ENCODE data around the gene CTNNA2.

The CTNNA2 gene

GRCh38 chr2:80496775-80497174 lies 983.9 kb downstream of the CTNNA2 start:
- H3K4me3 ChIP-seq (ENCODE audit: low read length): no peak overlapping the region
- DNase-seq (ENCODE audit: low read depth, low spot score): no peak

- no peak overlapping the region for H3K4me3 ChIP-seq (ENCODE audit: low read length)
- DNase-seq (ENCODE audit: low read depth, low spot score): peak; percentile 25
These were observed 986.2 kb downstream of the CTNNA2 start for GRCh38 chr2:80499095-80499494.

GRCh38 chr2:80501874-80502624 lies 989.2 kb downstream of the CTNNA2 start:
- DNase-seq (ENCODE audit: low read depth, low spot score): no peak
- H3K4me3 ChIP-seq (ENCODE audit: low read length): no peak overlapping the region

- H3K4me3 ChIP-seq (ENCODE audit: low read length): no peak overlapping the region
- DNase-seq (ENCODE audit: low read depth, low spot score): no peak
These were observed 993.7 kb downstream of the CTNNA2 start for GRCh38 chr2:80506563-80506962.

- no peak overlapping the region for H3K4me3 ChIP-seq (ENCODE audit: low read length)
- no peak for DNase-seq (ENCODE audit: low read depth, low spot score)
These were observed 997.9 kb downstream of the CTNNA2 start for GRCh38 chr2:80510716-80511115.

- DNase-seq (ENCODE audit: low read depth, low spot score): no peak
- no peak overlapping the region for H3K4me3 ChIP-seq (ENCODE audit: low read length)
These were observed 1003.1 kb downstream of the CTNNA2 start for GRCh38 chr2:80515964-80516363.

GRCh38 chr2:80517316-80517715 lies 1004.5 kb downstream of the CTNNA2 start:
- no peak overlapping the region for H3K4me3 ChIP-seq (ENCODE audit: low read length)
- no peak for DNase-seq (ENCODE audit: low read depth, low spot score)

DNA sequence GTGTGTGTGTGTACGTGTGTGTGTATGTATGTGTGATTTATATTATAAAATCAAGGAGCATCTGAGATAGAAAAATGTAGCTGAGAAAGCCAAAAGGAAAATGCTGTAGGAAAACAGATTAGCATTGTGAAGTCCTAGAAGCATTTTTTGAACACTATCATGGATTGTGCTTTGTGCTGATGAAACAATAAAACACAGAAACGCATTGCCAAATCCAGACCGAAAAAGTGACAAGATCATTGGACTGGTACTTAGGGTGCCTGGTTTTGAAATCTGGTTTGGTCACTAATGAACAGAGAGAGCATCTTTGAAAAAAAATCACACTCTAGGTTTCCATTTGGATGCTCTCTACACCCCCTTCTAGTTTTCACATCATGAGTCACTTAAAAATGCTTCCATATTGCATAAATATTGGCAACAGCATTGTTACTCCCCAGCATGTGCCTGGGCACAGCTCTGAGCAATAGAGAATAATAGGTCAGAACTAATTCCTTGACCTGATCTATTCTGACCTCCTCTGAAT lies 1006.3 kb downstream of the CTNNA2 start:
- DNase-seq (ENCODE audit: low read depth, low spot score): no peak
- H3K4me3 ChIP-seq (ENCODE audit: low read length): no peak overlapping the region

DNA sequence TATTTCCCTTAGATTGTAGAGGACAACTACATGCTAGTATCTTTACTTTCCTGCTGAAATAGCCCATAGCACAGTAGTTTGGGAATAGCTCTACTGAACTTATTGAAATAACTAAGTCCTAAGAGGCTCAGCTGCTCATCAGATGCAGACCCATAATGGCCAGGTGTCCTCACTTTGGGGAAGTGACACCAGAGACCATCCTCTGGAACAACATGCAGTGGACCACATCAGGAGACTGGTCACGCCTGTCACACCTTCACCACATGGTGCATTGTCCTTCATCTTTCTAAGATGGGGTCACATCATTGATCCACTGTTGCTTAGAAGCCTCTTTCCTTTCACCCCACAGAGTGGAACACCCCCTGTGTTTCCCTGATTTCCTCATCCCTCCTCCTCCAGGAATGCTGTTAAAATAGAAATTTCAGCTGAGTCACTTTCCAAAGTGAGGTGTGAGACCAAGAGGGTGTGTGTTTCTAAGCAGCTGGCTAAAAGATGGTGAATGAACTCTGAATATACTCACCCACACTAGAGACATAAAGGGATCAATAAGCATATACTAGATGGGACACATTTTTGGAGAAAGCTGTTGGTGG lies 1006.9 kb downstream of the CTNNA2 start:
- no peak for DNase-seq (ENCODE audit: low read depth, low spot score)
- H3K4me3 ChIP-seq (ENCODE audit: low read length): no peak overlapping the region

DNA sequence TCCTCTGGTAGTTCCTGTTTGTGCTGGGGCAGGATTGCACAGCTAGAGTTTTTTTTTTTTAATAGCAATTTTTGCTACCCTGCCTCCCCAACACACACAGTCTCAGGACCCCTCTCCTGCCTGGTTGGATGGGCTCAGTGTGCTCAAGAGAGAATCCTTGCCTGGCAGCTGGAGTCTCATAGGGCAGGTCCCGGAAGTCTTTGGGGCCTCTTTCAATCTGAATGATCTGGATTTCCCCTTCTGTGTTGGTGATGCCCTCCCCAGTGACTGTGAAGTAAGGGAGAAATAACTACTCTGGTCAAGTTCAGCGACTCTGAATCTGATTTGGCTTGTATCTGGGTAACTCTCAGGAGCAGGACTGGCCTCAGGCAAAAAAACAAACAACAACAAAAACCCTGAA lies 1012.3 kb downstream of the CTNNA2 start:
- no peak for DNase-seq (ENCODE audit: low read depth, low spot score)
- no peak overlapping the region for H3K4me3 ChIP-seq (ENCODE audit: low read length)

DNA sequence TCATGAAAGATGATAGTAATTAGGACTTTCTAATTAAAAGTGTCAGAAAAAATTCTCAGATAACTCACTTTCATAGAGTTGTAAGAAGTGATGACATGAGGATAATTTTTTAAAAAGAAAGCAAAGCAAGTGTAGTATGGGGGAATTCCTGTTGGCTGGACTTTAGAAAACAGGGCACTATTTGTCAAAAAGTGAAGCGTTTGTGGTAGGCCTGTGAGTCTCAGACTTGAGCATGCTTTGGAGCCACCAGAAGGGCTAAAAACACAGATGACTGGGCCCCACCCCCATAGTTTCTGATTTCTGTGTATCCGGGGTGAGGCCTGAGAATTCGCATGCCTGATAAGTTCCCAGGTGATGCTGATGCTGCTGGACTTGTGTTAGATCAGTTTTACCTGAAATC lies 1014.3 kb downstream of the CTNNA2 start:
- H3K4me3 ChIP-seq (ENCODE audit: low read length): no peak overlapping the region
- no peak for DNase-seq (ENCODE audit: low read depth, low spot score)

- no peak for DNase-seq (ENCODE audit: low read depth, low spot score)
- H3K4me3 ChIP-seq (ENCODE audit: low read length): no peak overlapping the region
These were observed 1016.8 kb downstream of the CTNNA2 start for GRCh38 chr2:80529466-80530165.

GRCh38 chr2:80530442-80531064 lies 1017.7 kb downstream of the CTNNA2 start:
- no peak for DNase-seq (ENCODE audit: low read depth, low spot score)
- H3K4me3 ChIP-seq (ENCODE audit: low read length): no peak overlapping the region

DNA sequence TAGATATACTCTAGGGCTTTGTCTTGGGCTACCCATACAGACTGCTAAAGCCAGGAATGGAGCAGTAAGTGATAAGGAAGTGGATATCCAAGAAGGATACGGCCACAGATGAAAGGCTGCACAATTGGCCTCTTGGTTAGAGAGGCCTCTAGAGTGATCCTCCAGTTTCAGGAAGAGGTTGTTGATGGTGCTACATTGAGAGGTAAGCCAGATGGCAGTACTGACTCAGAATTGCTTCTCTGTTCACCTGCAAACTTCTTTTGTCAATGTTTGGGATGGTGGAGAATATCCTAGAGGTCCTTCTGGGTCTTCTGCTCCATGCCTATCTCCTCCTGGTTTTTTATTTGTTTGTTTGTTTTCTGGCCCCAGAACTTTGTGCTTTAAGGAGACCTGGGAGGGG lies 1018.5 kb downstream of the CTNNA2 start:
- DNase-seq (ENCODE audit: low read depth, low spot score): no peak
- no peak overlapping the region for H3K4me3 ChIP-seq (ENCODE audit: low read length)

- no peak for DNase-seq (ENCODE audit: low read depth, low spot score)
- H3K4me3 ChIP-seq (ENCODE audit: low read length): no peak overlapping the region
These were observed 1032.8 kb downstream of the CTNNA2 start for GRCh38 chr2:80545420-80546210.

- no peak for DNase-seq (ENCODE audit: low read depth, low spot score)
- no peak overlapping the region for H3K4me3 ChIP-seq (ENCODE audit: low read length)
These were observed 1033.9 kb downstream of the CTNNA2 start for GRCh38 chr2:80546766-80547165.

DNA sequence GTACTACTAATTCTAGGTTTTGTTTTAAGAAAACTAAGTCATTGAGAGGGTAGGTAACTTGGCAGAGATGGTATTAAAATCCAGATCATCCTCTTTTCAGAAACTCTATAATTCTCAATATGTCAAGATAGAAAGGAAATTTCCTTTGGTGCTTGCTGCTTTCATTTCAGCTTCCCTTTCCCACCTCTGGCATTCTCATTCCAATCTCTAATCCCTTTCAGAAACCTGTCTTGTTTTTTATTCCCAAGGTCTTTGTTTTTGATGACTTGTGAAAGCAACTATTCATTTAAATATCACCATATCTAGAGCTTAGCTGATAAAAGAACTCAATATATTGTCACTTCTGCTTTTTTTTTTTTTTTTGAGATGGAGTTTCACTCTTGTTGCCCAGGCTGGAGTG lies 1034.5 kb downstream of the CTNNA2 start:
- H3K4me3 ChIP-seq (ENCODE audit: low read length): no peak overlapping the region
- DNase-seq (ENCODE audit: low read depth, low spot score): no peak

DNA sequence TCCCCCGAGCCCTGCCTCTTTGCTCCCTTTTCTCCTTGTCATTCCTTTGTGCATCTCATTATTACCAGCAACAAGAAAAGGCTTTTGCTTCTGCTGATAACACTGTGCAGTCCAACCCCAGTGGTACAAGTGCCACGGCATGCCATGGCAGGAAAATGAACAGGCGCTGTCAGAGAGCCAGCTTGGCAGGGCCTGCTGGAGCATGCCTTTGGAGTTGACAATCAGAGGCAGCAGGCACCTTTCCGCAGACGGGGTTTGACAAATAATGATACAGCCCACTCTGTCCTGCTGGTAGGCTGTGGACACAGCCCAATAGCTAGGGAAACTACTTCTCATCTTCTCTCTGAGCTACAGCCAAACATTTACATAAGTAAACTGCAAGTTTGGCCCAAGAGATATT lies 1035.6 kb downstream of the CTNNA2 start:
- DNase-seq (ENCODE audit: low read depth, low spot score): no peak

GRCh38 chr2:80549901-80550300 lies 1037.0 kb downstream of the CTNNA2 start:
- no peak for DNase-seq (ENCODE audit: low read depth, low spot score)
- no peak overlapping the region for H3K4me3 ChIP-seq (ENCODE audit: low read length)

More for the DNA sequence above, 1035.6 kb downstream of the CTNNA2 start:
- H3K4me3 ChIP-seq (ENCODE audit: low read length): no peak overlapping the region

All from Jurkat, Clone E6-1 (cell line).